Glutamatergic neuron (in vitro differentiated cells): ENCODE measurements around the gene SPARC. TPM values are rescaled to one million over a fixed set of nuclear protein-coding genes. Genes with fewer than 3 reads are reported as not detected.
A peak's percentile ranks its signal among the peaks of the same experiment; 100 is the strongest.
"Not testable (repeated sequence)": the region's sequence is repeated elsewhere in the genome, so short reads cannot be mapped to it uniquely, and the experiment has no call there.

Source experiments
- DNase-seq: peaks from one replicate; pipeline ENCODE4 v3.0.0; 2022
- H3K27ac Mint-ChIP-seq: one replicate; pipeline ENCODE4 v1.8.0; 2020; ENCODE audit warnings: mild to moderate bottlenecking, mixed read lengths, inconsistent platforms; ENCODE audit not compliant: unreplicated experiment
- H3K27me3 Mint-ChIP-seq: one replicate; pipeline ENCODE4 v1.8.0; 2020; ENCODE audit warnings: mild to moderate bottlenecking, moderate library complexity, mixed read lengths, inconsistent platforms; ENCODE audit not compliant: unreplicated experiment
- H3K36me3 Mint-ChIP-seq: one replicate; pipeline ENCODE4 v1.8.0; 2020; ENCODE audit warnings: mild to moderate bottlenecking, mixed read lengths, inconsistent platforms; ENCODE audit not compliant: unreplicated experiment
- H3K4me1 Mint-ChIP-seq: one replicate; pipeline ENCODE4 v1.8.0; 2020; ENCODE audit warnings: mild to moderate bottlenecking, low read depth, mixed read lengths, inconsistent platforms; ENCODE audit not compliant: unreplicated experiment
- H3K4me3 Mint-ChIP-seq: one replicate; pipeline ENCODE4 v1.8.0; 2020; ENCODE audit warnings: mild to moderate bottlenecking, mixed read lengths, inconsistent platforms; ENCODE audit not compliant: unreplicated experiment
- H3K9me3 Mint-ChIP-seq: one replicate; pipeline ENCODE4 v1.8.0; 2020; ENCODE audit warnings: mild to moderate bottlenecking, moderate library complexity, mixed read lengths, inconsistent platforms; ENCODE audit not compliant: unreplicated experiment
- CTCF ChIP-seq: fragments of 200-600 bp; sonication (generic); IDR thresholded peaks from one replicate; pipeline ENCODE4 v1.5.0; 2021; ENCODE audit not compliant: partially characterized antibody, unreplicated experiment
- long read RNA-seq: library from polyadenylated mRNA; unstranded; transcript quantifications from one replicate; pipeline ENCODE4 v2.0.0, GENCODE V29; 2020; ENCODE audit not compliant: unreplicated experiment
- total RNA-seq: library from RNA; stranded (reverse); fragmentation: NEBNext Ultra II Directional; extraction: Animal tissue kit (Norgen Biotek cat#: 25700); gene quantifications from one replicate; pipeline ENCODE4 v1.2.1, GENCODE V29; 2021; ENCODE audit not compliant: unreplicated experiment

Gene SPARC
- total RNA-seq, result 946 TPM
- long read RNA-seq, transcript SPARC-201 (10 exons, 3,701 nt), result major isoform, 322 of 392 reads
- long read RNA-seq, partial matches to known transcripts, result 36 of 392 reads
- long read RNA-seq, other reads (novel, unspliced or antisense), result 32 of 392 reads

GRCh38 chr5:151686674-151687407 is at the start of gene SPARC:
Gene SPARC, minus strand, starts transcription at chr5:151686915. Its CDS starts 10,727 bp downstream, at chr5:151676188.
- TF ChIP-seq CTCF, result no peak
- Mint-ChIP-seq H3K27ac (peak within 1 kb of the TSS; percentile 97), H3K27me3 (peaks cover 2% of the 10 kb centered on the region), H3K4me3 (peak within 1 kb of the TSS; percentile 99), H3K4me1 (peaks cover 37% of the 10 kb centered on the region), H3K9me3 (peaks cover 9% of the 10 kb centered on the region), H3K36me3 (no peaks in the 10 kb centered on the region)
- DNase-seq, result peak; percentile 68

- H3K4me3 Mint-ChIP-seq, result no peak overlapping the region
- H3K36me3 Mint-ChIP-seq, result no peaks in the 10 kb centered on the region
- H3K27me3 Mint-ChIP-seq, result no peaks in the 10 kb centered on the region
- no peak overlapping the region for H3K27ac Mint-ChIP-seq
- TF ChIP-seq CTCF, result no peak
- H3K9me3 Mint-ChIP-seq, result peaks cover 2% of the 10 kb centered on the region
- peaks cover 4% of the 10 kb centered on the region for H3K4me1 Mint-ChIP-seq
- DNase-seq, result no peak
Observed at GRCh38 chr5:151735646-151736045, 48.9 kb upstream of the SPARC start.

GRCh38 chr5:151734064-151734408 is 47.3 kb upstream of the SPARC start:
- DNase-seq, result no peak
- Mint-ChIP-seq H3K4me1 (no peaks in the 10 kb centered on the region), H3K4me3 (no peak overlapping the region), H3K27me3 (no peaks in the 10 kb centered on the region), H3K9me3 (peaks cover 3% of the 10 kb centered on the region), H3K36me3 (no peaks in the 10 kb centered on the region), H3K27ac (no peak overlapping the region)
- no peak for TF ChIP-seq CTCF

GRCh38 chr5:151733358-151734063 is 46.8 kb upstream of the SPARC start:
- peaks cover 3% of the 10 kb centered on the region for H3K9me3 Mint-ChIP-seq
- H3K4me1 Mint-ChIP-seq, result no peaks in the 10 kb centered on the region
- no peak overlapping the region for H3K4me3 Mint-ChIP-seq
- TF ChIP-seq CTCF, result no peak
- DNase-seq, result no peak
- H3K27me3 Mint-ChIP-seq, result no peaks in the 10 kb centered on the region
- H3K27ac Mint-ChIP-seq, result no peak overlapping the region
- no peaks in the 10 kb centered on the region for H3K36me3 Mint-ChIP-seq

GRCh38 chr5:151730381-151730780 is 43.7 kb upstream of the SPARC start:
- H3K4me3 Mint-ChIP-seq, result no peak overlapping the region
- H3K27ac Mint-ChIP-seq, result no peak overlapping the region
- peaks cover 3% of the 10 kb centered on the region for H3K9me3 Mint-ChIP-seq
- H3K36me3 Mint-ChIP-seq, result no peaks in the 10 kb centered on the region
- no peaks in the 10 kb centered on the region for H3K4me1 Mint-ChIP-seq
- no peaks in the 10 kb centered on the region for H3K27me3 Mint-ChIP-seq
- TF ChIP-seq CTCF, result no peak
- no peak for DNase-seq

GRCh38 chr5:151729597-151729996 is 42.9 kb upstream of the SPARC start:
- not testable (repeated sequence) for DNase-seq, H3K4me1 Mint-ChIP-seq, H3K27me3 Mint-ChIP-seq, H3K27ac Mint-ChIP-seq, H3K9me3 Mint-ChIP-seq, H3K36me3 Mint-ChIP-seq, H3K4me3 Mint-ChIP-seq
